Measurements from ENCODE around the gene HSFY2.
"Not testable (repeated sequence)": the region's sequence is repeated elsewhere in the genome, so short reads cannot be mapped to it uniquely, and the experiment has no call there.

HSFY2 gene, protein sequence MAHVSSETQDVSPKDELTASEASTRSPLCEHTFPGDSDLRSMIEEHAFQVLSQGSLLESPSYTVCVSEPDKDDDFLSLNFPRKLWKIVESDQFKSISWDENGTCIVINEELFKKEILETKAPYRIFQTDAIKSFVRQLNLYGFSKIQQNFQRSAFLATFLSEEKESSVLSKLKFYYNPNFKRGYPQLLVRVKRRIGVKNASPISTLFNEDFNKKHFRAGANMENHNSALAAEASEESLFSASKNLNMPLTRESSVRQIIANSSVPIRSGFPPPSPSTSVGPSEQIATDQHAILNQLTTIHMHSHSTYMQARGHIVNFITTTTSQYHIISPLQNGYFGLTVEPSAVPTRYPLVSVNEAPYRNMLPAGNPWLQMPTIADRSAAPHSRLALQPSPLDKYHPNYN
- 0 reads per million in 2 donors for total RNA-seq

DNA sequence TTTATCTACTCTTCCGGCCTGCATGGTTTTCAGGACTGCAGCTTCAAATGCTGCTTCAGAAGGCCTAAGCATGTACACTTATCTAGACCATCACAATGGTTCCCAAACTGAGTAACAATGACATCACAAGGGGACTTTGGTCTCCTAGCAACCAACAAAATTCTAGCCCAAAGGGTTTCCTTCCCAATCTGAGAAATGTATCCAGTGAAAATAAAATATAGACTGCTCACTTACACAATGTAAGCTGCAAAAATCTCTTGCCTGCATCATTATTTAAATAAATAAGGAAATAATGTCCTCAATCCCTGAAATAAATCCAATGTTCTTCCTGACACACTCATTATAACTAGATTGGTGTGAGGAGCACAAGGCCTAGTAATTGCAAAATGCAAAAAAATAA, at the start of gene HSFY2:
TSS of gene HSFY2 (minus strand) at position 101 of the 400 bp plus-strand sequence. CDS start 117 bp downstream, outside the sequence.
- not testable (repeated sequence) for DNase-seq

DNA sequence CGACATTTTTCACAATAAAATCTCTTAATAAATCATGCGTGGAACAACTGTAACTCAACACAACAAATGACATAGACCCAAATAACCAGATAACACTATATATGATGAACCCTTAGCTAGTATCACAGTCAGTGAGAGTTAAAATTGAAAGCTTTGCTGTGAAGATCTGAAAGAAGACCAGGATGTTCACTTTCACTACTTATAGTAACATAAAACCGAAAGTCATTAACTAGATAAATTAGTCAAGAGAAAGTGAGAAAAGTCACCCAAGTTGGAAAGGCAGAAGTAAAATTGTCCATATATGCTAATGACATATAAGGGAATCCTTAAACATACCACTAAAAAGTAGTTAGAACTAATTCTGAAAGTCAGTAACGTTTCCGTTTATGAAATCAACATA, 42.2 kb upstream of the HSFY2 start:
- DNase-seq = not testable (repeated sequence)

DNA sequence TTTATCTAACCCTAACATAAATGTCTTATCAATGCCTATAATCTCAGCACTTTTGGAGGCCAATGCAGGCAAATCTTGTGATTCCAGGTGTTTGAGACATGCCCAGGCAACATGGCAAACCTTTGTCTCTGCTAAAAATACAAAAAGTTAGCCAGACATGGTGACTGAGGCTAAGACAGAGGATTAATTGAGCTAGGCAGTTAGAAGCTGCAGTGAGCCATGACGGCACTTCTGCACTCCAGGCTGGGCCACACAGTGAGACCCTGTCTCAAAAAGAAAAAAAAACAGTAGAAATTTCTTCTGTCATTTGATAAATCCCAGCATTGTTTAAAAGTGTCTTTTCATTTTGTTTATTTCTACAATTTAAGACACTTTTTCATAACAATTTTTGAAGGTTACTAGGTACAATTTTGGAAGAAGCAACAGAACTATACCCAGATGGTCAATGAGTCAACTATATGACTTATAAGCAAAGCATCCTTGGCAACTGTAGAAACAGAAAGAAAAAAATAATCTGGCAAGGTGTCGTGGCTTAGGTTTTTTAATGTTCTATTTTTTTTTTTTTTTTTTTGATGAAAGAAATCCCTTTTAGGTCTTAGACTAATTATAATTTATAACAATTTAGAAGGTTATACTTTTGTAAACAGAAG, 15.3 kb upstream of the HSFY2 start:
- not testable (repeated sequence) for DNase-seq

DNA sequence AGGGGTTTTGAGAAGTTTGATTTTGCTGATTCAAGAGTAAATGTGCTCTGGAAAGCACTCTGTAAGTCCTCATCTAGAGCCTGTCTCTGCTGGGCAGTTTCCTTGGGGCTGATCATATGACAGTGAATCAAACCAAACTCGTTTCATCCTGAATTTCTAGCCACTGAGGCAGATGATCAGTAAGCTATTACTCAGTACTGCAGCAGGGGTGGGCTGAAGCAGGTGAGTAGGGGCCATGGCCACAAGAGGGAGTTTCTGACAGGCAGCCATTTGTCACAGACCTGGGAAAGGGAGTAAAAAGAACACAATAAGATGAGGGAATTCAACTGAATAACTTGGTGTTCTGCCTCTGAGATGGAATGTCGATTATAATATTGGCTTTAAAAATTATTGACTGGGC, 19.5 kb downstream of the HSFY2 start:
- DNase-seq = not testable (repeated sequence)

DNA sequence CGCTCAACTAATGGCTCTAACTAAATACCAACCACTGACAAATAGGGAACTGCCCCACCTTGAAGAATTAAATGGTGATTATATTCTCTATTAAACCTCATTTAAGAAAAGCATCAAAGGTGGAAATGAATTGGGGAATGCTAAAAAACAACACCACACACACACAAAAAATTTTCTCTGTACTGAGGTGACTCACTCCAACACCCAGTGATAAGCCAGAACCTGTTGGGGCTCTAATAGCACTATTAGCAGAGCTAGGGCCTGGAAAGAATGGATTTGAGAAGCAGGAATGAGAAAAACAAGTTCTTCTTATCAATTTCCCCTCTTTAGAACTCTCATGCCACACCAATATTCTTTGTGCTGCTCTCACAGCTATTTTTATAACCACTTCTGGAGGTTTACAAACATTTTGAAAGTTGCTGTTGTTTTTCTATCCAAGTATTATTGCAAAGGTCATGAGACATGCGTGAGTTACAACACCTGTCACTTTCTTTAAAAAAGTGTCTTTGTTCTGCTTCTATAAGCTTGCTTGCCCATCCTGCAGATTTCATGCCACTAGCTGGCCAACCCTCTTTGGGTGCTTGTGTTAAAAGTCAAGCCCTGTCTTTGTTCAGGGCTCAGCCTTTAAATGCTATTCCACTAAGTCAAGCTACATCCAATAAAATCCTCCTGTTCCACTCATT, 20.3 kb downstream of the HSFY2 start:
- DNase-seq = not testable (repeated sequence)

DNA sequence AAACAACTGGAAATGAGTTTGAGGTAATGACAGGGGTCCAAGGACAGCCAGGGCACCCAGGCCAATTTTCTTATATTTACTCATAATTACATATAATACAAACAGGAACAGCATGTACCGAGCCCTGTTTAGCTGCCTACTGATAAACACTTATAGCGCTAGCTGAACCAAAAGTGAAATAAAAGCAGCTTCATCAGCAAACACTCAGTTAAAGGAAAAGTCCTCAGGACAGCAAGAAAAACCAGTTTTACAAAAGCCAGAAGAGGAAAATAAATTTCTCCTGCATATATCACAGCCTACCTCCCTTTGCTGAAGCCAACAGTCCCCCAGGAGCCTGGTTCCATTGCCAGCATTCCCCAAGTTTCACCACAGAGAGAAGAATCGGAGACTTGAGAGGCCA, 49.8 kb downstream of the HSFY2 start:
- not testable (repeated sequence) for DNase-seq

Measured in T-helper 9 cell (primary cell).